HEK293 (cell line): ENCODE measurements around the gene SLC25A26.

Experiments
- SP2 ChIP-seq: fragments of 450-650 bp; formaldehyde crosslinking; IDR thresholded peaks from 2 replicates; pipeline ENCODE4 v1.5.1; 2016; ENCODE audit warnings: missing biosample characterization, missing genetic modification characterization
- SP3 ChIP-seq: fragments of 450-650 bp; formaldehyde crosslinking; IDR thresholded peaks from 2 replicates; pipeline ENCODE4 v1.5.1; 2016; ENCODE audit warnings: missing biosample characterization, missing genetic modification characterization
- ZEB2 ChIP-seq: fragments of 450-650 bp; formaldehyde crosslinking; IDR thresholded peaks from 2 replicates; pipeline ENCODE4 v1.5.1; 2016; ENCODE audit warnings: missing biosample characterization, missing genetic modification characterization
- ZNF37A ChIP-seq: fragments of 450-650 bp; IDR thresholded peaks from 2 replicates; pipeline ENCODE4 v1.5.1; 2018; ENCODE audit warnings: missing biosample characterization, missing genetic modification characterization
- ZNF664 ChIP-seq: fragments of 450-650 bp; formaldehyde crosslinking; IDR thresholded peaks from 2 replicates; pipeline ENCODE4 v1.5.1; 2016; ENCODE audit warnings: missing biosample characterization, missing genetic modification characterization
- ZNF776 ChIP-seq: fragments of 450-650 bp; formaldehyde crosslinking; IDR thresholded peaks from 2 replicates; pipeline ENCODE4 v1.5.0; 2017; ENCODE audit warnings: missing biosample characterization, missing genetic modification characterization, borderline replicate concordance
- TF ChIP-seq, protein P1 (sequence below): fragments of 450-650 bp; formaldehyde crosslinking; IDR thresholded peaks from 2 replicates; pipeline ENCODE4 v1.5.1; 2016; ENCODE audit warnings: missing biosample characterization, missing genetic modification characterization

GRCh38 chr3:66344848-66345578, 124.2 kb downstream of the SLC25A26 start:
- TF ChIP-seq, protein P1, sequence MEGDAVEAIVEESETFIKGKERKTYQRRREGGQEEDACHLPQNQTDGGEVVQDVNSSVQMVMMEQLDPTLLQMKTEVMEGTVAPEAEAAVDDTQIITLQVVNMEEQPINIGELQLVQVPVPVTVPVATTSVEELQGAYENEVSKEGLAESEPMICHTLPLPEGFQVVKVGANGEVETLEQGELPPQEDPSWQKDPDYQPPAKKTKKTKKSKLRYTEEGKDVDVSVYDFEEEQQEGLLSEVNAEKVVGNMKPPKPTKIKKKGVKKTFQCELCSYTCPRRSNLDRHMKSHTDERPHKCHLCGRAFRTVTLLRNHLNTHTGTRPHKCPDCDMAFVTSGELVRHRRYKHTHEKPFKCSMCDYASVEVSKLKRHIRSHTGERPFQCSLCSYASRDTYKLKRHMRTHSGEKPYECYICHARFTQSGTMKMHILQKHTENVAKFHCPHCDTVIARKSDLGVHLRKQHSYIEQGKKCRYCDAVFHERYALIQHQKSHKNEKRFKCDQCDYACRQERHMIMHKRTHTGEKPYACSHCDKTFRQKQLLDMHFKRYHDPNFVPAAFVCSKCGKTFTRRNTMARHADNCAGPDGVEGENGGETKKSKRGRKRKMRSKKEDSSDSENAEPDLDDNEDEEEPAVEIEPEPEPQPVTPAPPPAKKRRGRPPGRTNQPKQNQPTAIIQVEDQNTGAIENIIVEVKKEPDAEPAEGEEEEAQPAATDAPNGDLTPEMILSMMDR (tag by site-specific recombination): no peak
- no peak for TF ChIP-seq ZEB2 (tag by site-specific recombination)
- TF ChIP-seq SP3 (tag by site-specific recombination): no peak
- no peak for TF ChIP-seq ZNF37A (tag by site-specific recombination)
- no peak for TF ChIP-seq ZNF664 (tag by site-specific recombination)
- no peak for TF ChIP-seq SP2 (tag by site-specific recombination)
- TF ChIP-seq ZNF776 (tag by site-specific recombination): no peak
